ENCODE measurements around the gene MBNL3.

MBNL3 gene

DNA sequence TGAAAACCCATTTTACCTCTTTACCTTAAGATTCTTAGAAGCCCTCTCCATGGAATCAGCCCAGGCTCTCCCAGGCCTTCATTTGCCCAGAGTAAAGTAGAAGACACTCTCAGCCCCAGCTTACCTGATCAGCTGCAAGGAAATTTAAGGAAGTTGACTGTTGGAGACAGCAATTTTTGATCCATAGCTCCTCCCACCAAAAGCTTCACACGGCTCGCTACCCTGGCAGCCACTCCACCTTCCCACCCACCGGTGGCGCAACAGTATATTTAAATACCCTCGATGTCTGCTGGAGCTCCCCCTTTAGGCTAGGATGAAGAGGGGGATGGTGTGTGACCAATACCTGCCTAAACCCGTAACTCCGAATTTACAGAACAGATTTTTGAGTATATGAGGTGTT lies 75.4 kb downstream of the MBNL3 start:
- no peak for DNase-seq

DNA sequence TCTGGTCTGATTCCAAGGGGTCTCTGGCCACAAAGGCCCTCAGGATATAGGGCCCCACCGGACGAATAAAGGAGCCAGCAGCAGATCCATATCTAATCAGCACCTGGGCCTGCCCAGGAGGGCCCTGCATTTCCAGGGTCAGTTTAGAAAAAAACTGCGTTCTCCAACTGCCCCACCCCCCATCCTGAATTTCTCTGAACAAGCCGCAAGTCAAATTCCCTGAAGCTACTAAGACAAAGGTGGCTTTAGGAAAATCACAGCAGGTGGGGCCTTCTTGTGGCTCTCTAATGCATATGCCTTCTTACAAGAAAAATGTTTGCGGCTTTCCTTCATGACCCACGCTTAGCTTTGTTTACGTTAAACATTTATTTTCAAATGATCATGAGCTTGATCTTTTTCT lies 76.6 kb downstream of the MBNL3 start:
- no peak for DNase-seq

DNA sequence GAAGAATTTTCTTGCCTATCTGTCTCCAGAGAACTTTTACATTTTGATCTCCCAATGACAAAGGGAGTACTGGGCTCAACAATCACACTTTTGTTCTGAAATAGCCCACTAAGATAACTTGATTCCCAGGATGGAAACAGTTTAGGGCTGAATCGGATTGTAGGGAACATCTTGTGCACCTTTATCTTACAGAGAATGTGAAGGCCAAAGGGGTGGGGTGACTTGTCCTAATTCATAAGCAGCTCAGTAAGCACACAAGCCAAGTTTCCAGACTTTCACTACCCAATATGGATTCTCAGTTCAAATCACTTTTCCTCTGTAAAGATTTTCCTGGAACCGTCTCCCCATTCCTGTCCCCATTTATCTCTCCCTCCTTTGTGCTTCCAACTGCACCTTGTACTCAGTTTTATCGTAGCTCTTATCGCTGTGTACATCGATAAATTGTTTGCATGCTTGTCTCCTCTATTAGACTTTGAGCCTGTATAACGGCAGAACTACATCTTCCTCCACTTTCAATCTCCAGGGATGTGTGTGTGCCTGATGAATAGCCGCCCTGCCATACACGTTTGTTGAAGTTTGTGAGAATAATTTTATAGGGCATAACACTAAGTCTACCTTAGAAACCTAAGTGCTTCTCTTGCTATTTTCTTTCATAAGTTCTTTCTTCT lies 77.4 kb downstream of the MBNL3 start:
- DNase-seq, result no peak

DNA sequence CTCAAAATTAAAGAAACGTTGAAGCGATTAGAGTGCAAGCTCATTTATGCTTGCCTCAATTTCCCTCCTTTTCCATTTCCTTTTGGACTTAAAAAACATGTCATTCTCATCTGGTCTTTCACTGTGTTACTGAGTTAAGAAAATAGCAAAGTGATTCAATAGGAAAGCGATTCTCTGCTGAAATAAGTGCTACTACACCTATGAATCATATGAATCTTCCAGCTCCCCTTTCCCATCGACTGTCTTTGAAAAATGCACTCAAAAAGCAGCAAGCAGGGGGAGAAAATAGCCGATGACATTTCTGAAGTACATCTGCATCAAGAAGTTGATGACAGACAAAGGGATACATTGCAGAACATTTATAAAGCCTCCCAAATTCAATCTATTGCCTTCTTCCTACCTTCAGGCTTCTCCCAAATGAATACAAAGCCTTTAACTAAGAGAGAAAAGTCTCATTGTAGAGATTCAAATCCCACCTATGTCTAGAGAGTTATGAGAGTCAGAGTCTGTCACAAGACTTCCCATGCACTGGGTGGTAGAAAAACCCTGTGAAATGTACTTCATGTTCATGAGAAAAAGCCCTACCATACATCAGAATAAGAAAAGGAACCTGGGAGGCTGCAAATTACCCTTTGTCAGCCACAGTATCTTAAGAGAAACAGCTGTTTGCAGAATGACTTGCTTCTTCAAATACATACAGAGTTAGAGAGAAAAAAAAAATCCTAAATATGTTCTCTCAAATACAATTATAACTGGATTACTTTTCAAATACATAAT lies 78.9 kb downstream of the MBNL3 start:
- no peak for DNase-seq

DNA sequence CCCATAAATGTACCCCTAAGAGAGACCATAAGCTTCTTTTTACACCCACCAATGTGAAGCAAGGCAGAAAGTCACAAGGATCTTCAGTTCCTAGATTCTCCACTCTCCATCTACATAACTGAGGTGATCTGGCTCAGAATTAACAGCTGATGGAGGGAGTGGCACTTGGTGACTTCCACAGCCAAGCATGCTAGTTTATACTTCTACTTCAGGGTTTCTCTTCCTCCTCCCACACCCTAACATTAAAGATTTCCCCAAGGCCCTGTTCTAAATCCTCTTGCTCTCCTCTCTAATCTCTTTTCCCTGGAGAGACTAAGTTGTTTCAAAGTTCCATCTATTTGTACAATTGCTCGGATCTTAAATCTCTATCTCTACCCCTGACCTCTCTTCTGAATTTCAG lies 81.1 kb downstream of the MBNL3 start:
- DNase-seq, result no peak

DNA sequence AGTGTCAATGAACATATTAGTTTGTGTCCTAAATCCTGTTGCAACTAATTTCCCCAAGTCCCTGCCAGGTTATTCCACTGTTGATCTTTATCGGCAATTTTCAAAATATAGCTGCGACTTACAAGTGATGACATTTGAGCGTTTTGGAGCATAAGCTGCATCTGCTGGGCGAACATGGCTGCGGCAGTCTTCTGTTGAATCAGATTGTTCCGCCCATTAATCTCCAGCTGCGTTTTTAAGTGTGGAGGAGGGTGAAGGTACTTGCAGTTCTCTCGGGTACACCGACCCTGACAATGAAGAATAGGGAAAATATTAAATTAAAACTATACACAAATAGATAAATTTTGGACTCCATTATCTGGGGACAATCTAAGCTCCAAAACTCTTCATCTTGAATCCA lies 82.7 kb downstream of the MBNL3 start:
- no peak for DNase-seq

DNA sequence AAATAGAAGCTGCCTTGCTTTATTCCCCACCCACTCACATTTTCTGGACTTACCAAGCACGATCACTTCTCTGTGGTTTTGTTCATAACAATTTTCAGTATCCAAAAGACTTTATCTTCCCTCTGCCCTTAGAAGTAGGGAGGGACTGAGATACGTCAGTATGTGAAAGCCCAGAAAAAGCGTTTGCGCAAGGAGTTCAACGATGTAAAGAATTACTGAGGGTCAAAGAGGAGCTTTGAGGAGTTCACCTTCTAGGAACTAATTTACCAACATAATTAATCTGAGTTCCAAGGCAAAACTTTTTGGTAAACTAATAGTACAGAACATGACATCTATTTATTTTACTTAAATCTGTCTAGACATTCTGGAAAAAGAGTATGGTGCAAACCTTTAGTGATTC lies 84.6 kb downstream of the MBNL3 start:
- DNase-seq, result no peak

DNA sequence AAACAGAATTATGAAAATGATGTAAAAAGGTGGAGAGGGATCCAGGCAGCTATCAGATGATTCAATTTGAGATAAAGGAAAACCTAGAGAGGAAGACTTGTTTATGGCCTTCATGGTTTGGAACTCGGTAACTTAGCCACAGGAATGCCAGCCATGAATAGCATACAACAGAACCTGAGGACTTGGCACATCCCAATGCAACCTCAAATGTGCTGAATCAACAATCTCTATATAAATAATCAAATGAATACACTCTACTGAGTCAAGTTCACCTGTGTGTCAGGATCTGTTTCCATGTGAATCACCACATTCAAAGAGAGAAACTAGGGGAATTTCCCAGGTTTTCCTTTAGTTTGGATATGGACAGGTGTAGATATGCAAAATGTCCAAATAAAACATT lies 86.9 kb downstream of the MBNL3 start:
- DNase-seq, result no peak

DNA sequence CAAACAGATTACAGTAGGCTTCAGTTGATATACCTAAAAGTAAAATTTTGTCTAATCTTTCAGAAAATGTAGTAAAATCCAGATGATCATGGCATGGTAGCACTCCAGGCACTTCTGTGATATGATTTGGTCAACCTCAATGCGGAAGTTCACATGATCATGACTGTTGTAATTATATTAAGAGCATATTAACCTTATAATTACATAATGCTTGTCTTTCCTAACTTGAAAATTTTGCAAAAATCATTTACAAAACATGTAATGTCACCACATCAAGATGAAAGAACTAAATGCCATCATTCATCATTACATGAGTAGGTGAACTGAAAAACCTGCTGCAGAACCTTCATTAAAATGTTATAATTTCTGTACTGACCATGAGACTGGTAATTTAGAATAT lies 88.1 kb downstream of the MBNL3 start:
- DNase-seq, result no peak

DNA sequence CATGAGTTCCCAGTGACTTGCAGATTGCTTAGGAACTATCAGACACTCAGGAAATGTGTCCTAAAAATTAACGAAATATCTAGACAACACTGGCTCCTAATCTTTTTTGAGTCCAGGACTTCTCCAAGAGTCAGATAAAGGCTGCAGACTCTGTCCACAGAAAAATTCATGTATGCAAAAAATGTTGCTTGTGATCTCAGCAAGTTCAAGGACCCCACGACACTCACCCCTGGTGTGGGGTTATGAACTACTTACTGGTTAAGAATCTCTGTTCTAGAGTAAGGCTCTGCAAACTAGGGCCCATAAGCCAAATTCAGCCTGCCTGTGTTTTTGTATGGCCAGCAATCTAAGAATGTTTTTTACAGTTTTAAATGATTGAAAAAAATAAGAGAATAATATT lies 93.2 kb downstream of the MBNL3 start:
- DNase-seq, result no peak

DNA sequence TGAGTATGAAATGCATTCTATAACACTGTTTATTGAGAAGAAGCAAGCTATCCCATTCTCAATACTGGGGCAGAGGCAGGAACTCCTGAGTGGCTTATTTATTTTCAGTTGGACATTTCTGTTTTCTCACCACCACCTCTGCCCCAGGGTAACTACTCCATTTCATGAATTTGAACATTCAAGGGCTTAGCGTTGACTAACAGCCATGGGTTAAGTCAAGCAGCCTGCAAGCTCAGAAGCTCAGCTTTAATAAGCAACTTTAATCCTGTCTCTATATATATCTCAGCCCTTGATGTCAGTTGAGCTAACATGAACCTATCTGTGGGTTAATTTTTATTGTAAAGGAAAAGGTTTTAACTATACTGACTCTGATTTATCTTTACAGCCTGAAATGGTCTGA lies 93.8 kb downstream of the MBNL3 start:
- no peak for DNase-seq

DNA sequence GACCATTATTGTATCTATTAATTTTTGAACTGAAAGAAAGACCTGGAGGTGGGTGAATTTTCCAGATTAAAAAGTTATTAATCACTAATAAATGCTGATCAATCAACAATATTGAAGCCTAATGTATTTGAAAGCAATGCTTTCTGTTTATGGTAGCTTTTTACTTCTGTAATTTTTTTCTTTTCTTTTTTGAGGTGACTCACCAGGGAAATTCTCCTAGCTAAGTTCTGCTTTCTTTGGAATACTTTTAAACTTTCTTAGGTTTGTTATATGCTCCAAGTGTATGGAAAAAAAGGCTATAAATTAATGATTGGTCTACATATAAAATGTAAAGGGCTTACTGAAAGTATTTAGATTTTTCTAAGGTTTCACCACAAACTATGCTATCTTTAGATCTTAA lies 94.2 kb downstream of the MBNL3 start:
- no peak for DNase-seq

DNA sequence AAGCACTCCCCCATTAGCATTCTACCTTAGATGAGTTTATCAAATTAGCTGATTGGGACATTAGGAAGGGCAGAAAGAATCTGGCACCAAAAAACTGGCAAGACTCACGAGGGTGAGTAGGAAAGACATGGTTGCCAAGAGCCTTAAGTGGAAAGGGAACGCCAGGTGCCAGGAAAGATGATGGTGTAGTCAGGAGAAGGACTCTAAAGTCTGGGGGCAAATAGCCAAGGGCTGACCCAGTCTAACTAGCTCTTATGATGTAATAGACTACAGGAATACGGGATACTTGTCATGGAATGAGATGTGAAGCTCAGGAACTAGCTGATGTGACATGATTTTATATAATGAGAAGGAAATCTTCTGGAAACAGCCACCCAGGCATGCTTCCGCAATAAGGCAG lies 94.8 kb downstream of the MBNL3 start:
- no peak for DNase-seq

DNA sequence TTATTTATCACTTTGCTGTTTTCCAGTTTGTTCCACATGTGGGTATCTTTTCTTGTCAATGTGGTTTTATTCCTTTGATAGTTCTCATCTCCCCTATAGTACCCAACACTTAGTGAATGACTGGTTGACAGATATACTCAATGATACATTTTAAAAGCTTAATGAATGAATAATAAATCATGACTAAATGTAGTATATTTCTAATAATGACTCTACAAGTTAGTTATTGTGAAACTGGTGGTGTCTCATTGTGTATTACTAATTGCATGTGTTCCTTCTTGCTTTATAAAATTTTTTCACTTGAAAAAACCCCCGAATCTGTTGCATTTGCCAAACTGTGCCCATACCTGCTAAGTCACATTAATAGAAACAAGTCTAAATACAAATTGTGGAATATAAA lies 95.4 kb downstream of the MBNL3 start:
- no peak for DNase-seq

DNA sequence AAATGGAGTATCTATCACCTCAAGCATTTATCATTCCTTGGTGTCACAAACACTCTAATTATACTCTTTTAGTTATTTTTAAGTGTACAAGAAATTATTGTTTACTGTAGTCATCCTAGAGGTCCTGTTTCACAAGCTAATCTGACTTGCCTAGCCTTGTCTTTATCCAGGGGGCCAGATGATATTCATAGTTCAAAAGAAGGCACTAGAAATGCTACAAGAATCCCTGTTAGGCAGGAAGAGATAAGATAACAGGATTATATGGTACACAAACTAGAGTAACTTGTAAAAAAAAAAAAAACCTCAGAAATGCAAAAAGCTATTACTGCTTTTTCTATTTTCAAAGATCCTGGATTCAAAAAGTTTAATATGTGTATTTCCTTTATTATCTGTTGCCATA lies 95.8 kb downstream of the MBNL3 start:
- DNase-seq, result no peak

DNA sequence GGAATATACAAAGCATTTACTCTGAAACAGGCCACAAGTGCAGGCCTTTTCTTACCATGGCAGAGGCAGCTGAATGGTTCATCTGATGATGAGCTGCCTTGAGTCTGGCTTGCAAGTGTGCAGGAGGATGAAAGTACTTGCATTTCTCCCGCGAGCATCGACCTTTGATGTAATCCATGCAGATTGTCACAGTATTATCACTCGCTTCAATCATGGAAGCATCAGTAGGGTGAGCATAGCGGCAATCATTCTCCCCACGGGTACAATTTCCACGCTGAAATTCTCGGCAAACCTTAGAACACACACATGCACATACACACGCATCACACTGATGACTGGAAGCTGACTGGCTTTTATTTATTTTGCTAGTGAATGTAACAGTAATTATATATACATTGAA lies 98.0 kb downstream of the MBNL3 start:
- DNase-seq, result no peak

DNA sequence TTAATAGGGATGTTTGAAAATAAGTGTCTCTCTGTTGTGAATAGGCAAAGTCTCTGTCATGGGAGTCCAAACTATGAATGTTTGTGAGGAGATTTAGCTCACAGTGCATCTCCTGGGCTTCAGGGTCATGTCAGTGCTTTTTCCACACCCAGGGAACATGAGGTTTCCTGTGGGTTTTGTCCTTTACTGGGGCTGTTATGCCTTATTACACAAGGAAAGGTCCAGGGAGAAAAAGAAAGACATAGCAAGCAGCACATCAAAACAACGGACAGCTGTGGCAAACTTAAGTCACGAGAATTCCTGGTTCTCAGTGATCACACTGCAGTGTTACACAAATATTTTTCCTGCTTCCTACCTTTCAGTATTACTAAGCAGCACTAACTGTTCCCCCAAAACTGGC lies 99.4 kb downstream of the MBNL3 start:
- no peak for DNase-seq

DNA sequence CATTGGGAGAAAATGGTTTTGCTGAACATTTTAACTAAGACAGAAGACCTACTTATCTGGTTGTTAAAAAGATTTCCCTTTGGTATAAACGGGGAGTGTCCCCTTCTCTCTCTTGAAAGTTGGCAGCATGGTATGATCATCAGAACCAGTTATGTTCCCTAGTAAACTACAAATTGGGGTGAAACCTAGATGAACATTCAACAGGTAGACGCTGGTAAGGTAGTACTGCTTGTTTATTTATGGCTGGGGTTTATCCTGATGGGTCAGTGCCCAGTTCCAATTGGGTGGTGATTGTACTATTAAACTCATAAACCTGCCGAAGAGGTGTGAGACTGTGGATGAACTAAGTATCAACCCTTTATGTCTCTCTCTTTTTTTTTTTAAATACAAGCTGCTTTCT lies 100.5 kb downstream of the MBNL3 start:
- DNase-seq, result no peak

DNA sequence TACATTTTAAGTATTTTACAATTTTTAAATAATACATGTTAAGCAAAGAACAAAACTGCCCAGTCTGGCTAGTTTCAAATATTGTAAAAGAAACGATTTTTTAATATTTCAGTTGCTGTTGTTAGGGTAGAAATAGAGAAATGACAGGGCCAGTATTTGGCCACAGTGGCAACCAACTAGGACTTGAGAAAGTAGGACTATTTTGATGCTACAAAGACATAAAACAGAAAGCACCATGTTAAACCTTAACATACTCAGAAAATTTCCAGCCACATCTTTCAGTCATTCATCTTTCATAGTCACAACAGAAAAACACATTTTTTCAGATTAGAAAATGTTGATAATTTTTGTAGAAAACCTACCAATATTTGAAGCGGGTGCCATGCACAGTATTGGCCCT lies 104.5 kb downstream of the MBNL3 start:
- DNase-seq, result no peak

DNA sequence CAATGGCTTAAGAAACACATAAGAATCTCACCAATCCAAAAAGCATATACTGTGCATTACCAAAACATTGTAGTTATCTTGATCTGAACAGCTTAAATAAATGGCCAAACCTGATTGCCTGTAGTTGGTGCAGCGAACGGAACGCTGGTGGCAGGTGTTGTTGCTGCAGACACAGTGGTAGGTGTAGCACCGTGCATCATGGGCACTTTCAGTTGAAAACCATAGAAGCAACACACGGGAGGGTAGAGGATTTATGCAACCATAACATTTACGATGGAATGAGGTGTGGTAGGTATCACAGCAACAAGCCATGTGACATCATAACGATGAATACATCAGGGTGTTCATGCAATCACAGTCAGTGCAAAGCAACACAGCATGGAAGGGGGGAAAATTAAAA lies 106.8 kb downstream of the MBNL3 start:
- DNase-seq, result no peak

DNA sequence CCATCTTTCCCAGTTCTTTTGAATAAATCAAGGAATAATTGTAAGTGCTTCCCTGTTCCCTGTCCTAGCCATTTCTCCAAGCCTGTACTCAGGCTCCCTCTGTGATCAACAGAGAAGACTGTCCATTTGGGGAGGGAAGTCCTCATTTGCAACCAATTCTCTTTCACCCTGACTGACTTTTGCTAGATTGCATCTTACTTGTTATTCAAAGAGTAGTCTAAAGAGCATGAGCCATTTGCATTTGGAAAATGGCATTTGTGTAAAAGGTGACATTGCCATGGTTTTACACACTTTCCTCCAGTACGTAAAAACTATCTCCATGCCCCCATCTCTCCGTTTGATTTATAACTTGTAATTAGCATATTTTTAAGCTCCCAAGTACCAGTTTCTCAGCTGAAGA lies 110.6 kb downstream of the MBNL3 start:
- no peak for DNase-seq

DNA sequence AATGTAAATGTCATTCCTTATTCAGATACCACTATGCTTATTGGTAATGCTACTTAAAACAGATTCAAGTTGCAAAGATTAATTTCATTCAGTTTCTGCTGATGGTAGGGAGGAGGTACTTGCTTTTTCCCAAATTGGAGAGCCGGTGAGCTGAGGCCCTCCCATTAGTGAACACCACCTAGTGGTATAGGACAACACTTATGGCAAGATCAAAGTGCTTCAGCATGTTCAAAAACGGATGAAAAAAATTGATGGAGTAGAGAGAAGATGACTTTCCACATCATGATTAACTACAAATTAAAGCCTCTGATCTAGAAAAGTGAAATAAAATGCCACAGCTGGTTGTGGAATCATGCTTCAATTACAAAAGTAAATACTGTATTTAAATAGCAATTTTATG lies 112.9 kb downstream of the MBNL3 start:
- no peak for DNase-seq

DNA sequence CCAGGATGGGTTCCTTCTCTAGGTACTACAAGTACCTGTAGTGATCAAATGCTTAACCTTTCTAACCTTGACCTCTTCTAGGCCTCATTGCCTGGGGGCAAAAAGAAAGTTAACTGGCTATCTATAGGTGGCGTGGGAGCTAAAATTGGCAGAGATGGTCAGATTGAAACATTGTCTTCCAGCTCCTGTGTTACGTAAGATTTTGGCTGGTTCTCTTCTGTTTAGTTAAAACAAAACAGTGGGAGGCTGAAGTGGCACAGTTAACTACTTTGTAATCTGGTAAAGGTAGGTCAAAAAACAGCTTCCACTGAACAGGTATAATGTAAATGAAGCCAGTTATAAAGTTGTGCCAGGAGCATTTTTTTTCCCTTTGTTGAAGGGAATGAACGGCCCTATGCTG lies 115.2 kb downstream of the MBNL3 start:
- no peak for DNase-seq

DNA sequence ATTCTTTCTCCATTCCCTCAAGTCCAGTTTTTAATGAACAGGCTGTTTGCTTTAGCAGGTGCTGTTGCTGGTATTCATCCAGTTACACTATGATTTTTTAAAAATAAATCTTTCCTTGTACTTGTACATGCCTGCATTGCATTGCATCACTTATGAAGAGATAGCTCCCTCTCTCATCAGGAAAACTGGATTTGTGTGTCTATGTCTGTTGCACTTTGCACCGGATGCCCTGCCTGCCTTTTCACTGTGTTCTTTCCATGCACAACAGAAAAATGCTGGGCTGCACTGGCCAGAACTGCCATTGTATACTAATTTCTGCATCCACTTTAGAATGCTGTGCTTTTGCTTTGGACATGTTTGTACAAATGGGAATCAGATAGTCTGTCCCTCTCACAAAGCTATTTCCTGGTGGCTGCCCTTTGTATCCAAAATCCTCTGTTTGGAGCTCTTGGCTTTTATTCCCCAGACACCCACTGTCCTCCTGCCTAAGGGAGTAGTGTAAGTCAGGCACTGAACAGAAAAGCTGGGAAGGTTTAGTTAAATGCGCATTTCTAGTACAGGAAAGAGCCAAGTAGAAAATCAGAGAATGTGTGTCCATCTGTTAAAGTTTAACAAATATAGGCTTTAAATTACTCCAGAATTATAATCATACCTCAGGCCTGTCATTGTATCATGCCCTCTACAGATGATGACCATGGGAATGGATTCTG lies 119.1 kb downstream of the MBNL3 start:
- DNase-seq, result no peak

All from NCI-H510A treated with DMSO at 0.1 percent for 48 hours (cell line).